HepG2 (cell line): Measurements from ENCODE around the gene TPX2. TPM values are rescaled to one million over a fixed set of nuclear protein-coding genes. Genes with fewer than 3 reads are reported as not detected.

Experiments used
- ATAC-seq: fragments of 200-7000 bp; cut with Tn5 transposase; 3 replicates; pipeline ENCODE4 v1.9.1; 2020; ENCODE audit warnings: mild to moderate bottlenecking, moderate library complexity
- BruUV-seq: library from RNA; stranded (reverse); fragments of 400-500 nt; replicated peaks from 2 replicates; lab custom pipeline; 2021; lab: Mats Ljungman, UMichigan
- CTCF ChIA-PET: fragments of 300-600 bp; formaldehyde crosslinking; extraction: SDS; loops from one replicate; lab custom pipeline; 2021; ENCODE audit warnings: low total read pairs, inconsistent platforms, low intra/inter-chr PET ratio; lab: Yijun Ruan, JAX
- POLR2A ChIA-PET: fragments of 350-600 bp; sonication (Branson Sonifier 250); formaldehyde crosslinking; loops from one replicate; lab custom pipeline; 2020; ENCODE audit warnings: antibody characterized with exemption, inconsistent platforms; lab: Yijun Ruan, JAX
- DNase-seq: peaks from one replicate; pipeline ENCODE4 v3.0.0-alpha.2; 2015; ENCODE audit warnings: low spot score
- FAIRE-seq: peaks from 3 replicates; lab custom pipeline; 2011; peaks lifted over from hg19 to GRCh38; lab: Jason Lieb, UNC
- H2AFZ ChIP-seq: one replicate; pipeline ENCODE4 v1.6.1; 2011; ENCODE audit warnings: low read length, inconsistent platforms
- H3K27ac ChIP-seq: fragments of 300-600 bp; 3 replicates; pipeline ENCODE4 v1.8.0; 2011; ENCODE audit warnings: mixed run types, mild to moderate bottlenecking, mixed read lengths, low read length, inconsistent platforms; ENCODE audit not compliant: insufficient read depth; ENCODE audit errors: extremely low read length
- H3K27me3 ChIP-seq, 2 experiments: fragments of 200-600 bp in 1 of 2; 2 replicates in 1 of 2; 3 replicates in 1 of 2; pipeline versions ENCODE4 v1.6.0 to v1.8.0; 2011; ENCODE audit warnings: low read length in 2 of 2, mild to moderate bottlenecking in 2 of 2, moderate library complexity in 2 of 2, inconsistent platforms in 1 of 2; ENCODE audit not compliant: insufficient read depth in 2 of 2, control insufficient read depth in 1 of 2
- H3K36me3 ChIP-seq, 2 experiments: fragments of 200-600 bp in 1 of 2; replicated peaks in 1 of 2; 2 replicates in 1 of 2; 3 replicates in 1 of 2; pipeline versions ENCODE4 v1.5.1 to v1.8.0; 2011; ENCODE audit warnings: low read length in 2 of 2, inconsistent platforms in 1 of 2; ENCODE audit not compliant: insufficient read depth in 2 of 2, control insufficient read depth in 1 of 2
- H3K4me1 ChIP-seq: 2 replicates; pipeline ENCODE4 v1.5.1; 2012; ENCODE audit warnings: low read length, inconsistent platforms; ENCODE audit not compliant: insufficient read depth
- H3K4me2 ChIP-seq: 2 replicates; pipeline ENCODE4 v1.6.0; 2011; ENCODE audit warnings: low read depth, low read length, inconsistent platforms
- H3K4me3 ChIP-seq, 3 experiments: fragments of 200-600 bp in 1 of 3; sonication (generic), shearing (Covaris generic) in 1 of 3; replicated peaks in 1 of 3; 2 replicates each; pipeline ENCODE4 v1.5.1; 2011 to 2016; ENCODE audit warnings: low read length in 3 of 3, inconsistent platforms in 2 of 3, low read depth in 2 of 3, mild to moderate bottlenecking in 2 of 3, control low read depth in 1 of 3, mixed read lengths in 1 of 3; ENCODE audit not compliant: insufficient read depth in 1 of 3
- H3K79me2 ChIP-seq: one replicate; pipeline ENCODE4 v1.6.1; 2011; ENCODE audit warnings: low read length, inconsistent platforms; ENCODE audit not compliant: insufficient read depth
- H3K9ac ChIP-seq: 2 replicates; pipeline ENCODE4 v1.6.0; 2011; ENCODE audit warnings: mild to moderate bottlenecking, low read depth, low read length, inconsistent platforms; ENCODE audit not compliant: insufficient read depth
- H3K9me3 ChIP-seq: 2 replicates; pipeline ENCODE4 v1.5.1; 2012; ENCODE audit warnings: mild to moderate bottlenecking, low read length
- H4K20me1 ChIP-seq: 2 replicates; pipeline ENCODE4 v1.6.0; 2011; ENCODE audit warnings: inconsistent platforms, mild to moderate bottlenecking, low read length, moderate library complexity; ENCODE audit not compliant: insufficient read depth
- DPF2 ChIP-seq: sonication (generic); formaldehyde crosslinking; IDR thresholded peaks from 2 replicates; pipeline ENCODE4 v1.4.0; 2020; ENCODE audit warnings: mild to moderate bottlenecking, low read depth, missing genetic modification reagents, borderline replicate concordance
- GFI1 ChIP-seq: sonication (generic); formaldehyde crosslinking; IDR thresholded peaks from 2 replicates; pipeline ENCODE4 v1.5.0; 2020; ENCODE audit warnings: missing genetic modification reagents, mild to moderate bottlenecking, borderline replicate concordance
- IRF9 ChIP-seq: sonication (generic); formaldehyde crosslinking; IDR thresholded peaks from 2 replicates; pipeline ENCODE4 v1.8.0; 2022; ENCODE audit warnings: missing genetic modification reagents, mild to moderate bottlenecking, borderline replicate concordance
- KIAA2018 ChIP-seq: sonication (generic); formaldehyde crosslinking; IDR thresholded peaks from 2 replicates; pipeline ENCODE4 v1.5.0; 2020; ENCODE audit warnings: mild to moderate bottlenecking, missing genetic modification reagents, borderline replicate concordance
- MAFK ChIP-seq, 2 experiments: IDR thresholded peaks in 1 of 2; conservative IDR thresholded peaks in 1 of 2; 2 replicates each; pipeline ENCODE4 v1.6.1; 2011; ENCODE audit warnings: improper control_type of control experiment in 2 of 2, low read length in 2 of 2
- NCOA2 ChIP-seq: sonication (generic); formaldehyde crosslinking; IDR thresholded peaks from 2 replicates; pipeline ENCODE4 v1.8.0; 2022; ENCODE audit warnings: inconsistent platforms
- SOX6 ChIP-seq, 2 experiments: fragments of 450-650 bp in 1 of 2; sonication (generic) in 1 of 2; formaldehyde crosslinking in 1 of 2; IDR thresholded peaks; 2 replicates each; pipeline versions ENCODE4 v1.4.0 to v1.6.1; 2017 to 2020; ENCODE audit warnings: antibody characterized with exemption in 1 of 2, mild to moderate bottlenecking in 1 of 2, missing genetic modification reagents in 1 of 2
- ZBTB44 ChIP-seq: sonication (generic); formaldehyde crosslinking; IDR thresholded peaks from 2 replicates; pipeline ENCODE4 v1.4.0; 2020; ENCODE audit warnings: missing genetic modification reagents
- ZFAT ChIP-seq: sonication (generic); formaldehyde crosslinking; conservative IDR thresholded peaks from 2 replicates; pipeline ENCODE4 v1.8.1; 2023; ENCODE audit warnings: missing genetic modification reagents, inconsistent platforms
- ZFY ChIP-seq: sonication (generic); formaldehyde crosslinking; IDR thresholded peaks from 2 replicates; pipeline ENCODE4 v1.4.0; 2020; ENCODE audit warnings: missing genetic modification reagents
- ZNF639 ChIP-seq: conservative IDR thresholded peaks from 2 replicates; pipeline ENCODE4 v1.6.1; 2018; ENCODE audit warnings: missing genetic modification reagents
- ZNF891 ChIP-seq: sonication (generic); formaldehyde crosslinking; IDR thresholded peaks from 2 replicates; pipeline ENCODE4 v1.5.0; 2020; ENCODE audit warnings: mild to moderate bottlenecking, missing genetic modification reagents
- WGBS: methylation state at CpG from one replicate; pipeline ENCODE4 v1.1.6; 2017; ENCODE audit warnings: low lambda C conversion rate; 5-methylcytosine and 5-hydroxymethylcytosine counted together
- in situ Hi-C: cut with HindIII; loops from 2 replicates; pipeline ENCODE4 v1.10.0; 2017; ENCODE audit warnings: low pct_unique_long_range_greater_than_20kb; ENCODE audit not compliant: extremely low pct_ligation_motif_present
- intact Hi-C: fragments of 100-400 bp; cut with micrococcal nuclease; formaldehyde crosslinking; loops from one replicate; pipeline ENCODE4 v1.10.0; 2022; ENCODE audit not compliant: unreplicated experiment
- polyA plus RNA-seq, 8 experiments: library from polyadenylated mRNA; depleted of rRNA in 3 of 8; stranded (reverse) in 7 of 8; unstranded in 1 of 8; fragments of >200 nt; fragmentation: Illumina TruSeq in 4 of 8; extraction: Trizol in 4 of 8; gene quantifications; 2 replicates each; pipeline versions ENCODE4 v1.2.1 to v1.2.3, GENCODE V29; 2011 to 2016; ENCODE audit warnings: low read depth in 4 of 8, missing spikeins in 1 of 8, mixed read lengths in 1 of 8; ENCODE audit not compliant: insufficient read depth in 1 of 8
- total RNA-seq, 5 experiments: library from RNA; depleted of rRNA; stranded (reverse); fragments of >200 nt; fragmentation: Illumina TruSeq; extraction: Trizol; gene quantifications; 2 replicates each; pipeline ENCODE4 v1.2.3, GENCODE V29; 2016; ENCODE audit warnings: low read depth in 1 of 5

TPX2 gene
- total and polyA plus RNA-seq, 2 of the 13 experiments (the other 11 are each of a cell fraction or from before 2014, with no cell fraction given): 34.3 to 124 TPM

GRCh38 chr20:31818376-31818908 is 79.4 kb downstream of the TPX2 start:
- in situ Hi-C loops: no loop called here
- intact Hi-C loops: no loop called here
- ATAC-seq (no peak), DNase-seq (no peak), FAIRE-seq (no peak)
- no TSS peak for BruUV-seq
- 28% methylated on average over 8 of the region's 8 CpGs for WGBS
- no peaks in the 10 kb centered on the region for H3K79me2 ChIP-seq
- H3K27me3 ChIP-seq: peaks cover 0 to 23% of the 10 kb centered on the region in 2 experiments; a peak in 4 of 5 replicates
- H3K4me2 ChIP-seq: no peak overlapping the region
- H3K9me3 ChIP-seq: no peaks in the 10 kb centered on the region
- H4K20me1 ChIP-seq: no peaks in the 10 kb centered on the region
- H3K36me3 ChIP-seq: no peaks in the 10 kb centered on the region
- ChIA-PET CTCF (no interaction called here), POLR2A (no interaction called here)
- 0 out of 2 replicates have a peak, but pooled peaks cover 7% of the 10 kb centered on the region for H3K4me1 ChIP-seq
- H2AFZ ChIP-seq: no peak overlapping the region
- no peak overlapping the region for H3K4me3 ChIP-seq
- no peak overlapping the region for H3K9ac ChIP-seq
- H3K27ac ChIP-seq: no peak overlapping the region
- TF ChIP-seq ZNF891: no peak
- TF ChIP-seq IRF9: no peak
- no peak for TF ChIP-seq DPF2 (CRISPR knock-in tag)
- no peak for TF ChIP-seq NCOA2 (CRISPR knock-in tag)
- no peak for TF ChIP-seq KIAA2018
- TF ChIP-seq ZFAT (CRISPR knock-in tag): no peak
- no peak for TF ChIP-seq SOX6 (IDR thresholded peaks at IDR 0.05)
- no peak for TF ChIP-seq SOX6 (CRISPR knock-in tag; IDR thresholded peaks at IDR 0.05)
- no peak for TF ChIP-seq ZNF639
- no peak for TF ChIP-seq ZFY (CRISPR knock-in tag)
- no peak for TF ChIP-seq MAFK (conservative IDR thresholded peaks at IDR 0.05 in 1 of 2, IDR thresholded peaks at IDR 0.05 in 1 of 2; ENCODE audit: low read length in 2 of 2)
- TF ChIP-seq ZBTB44 (CRISPR knock-in tag): no peak
- no peak for TF ChIP-seq GFI1 (CRISPR knock-in tag)
